Measurements from ENCODE around the gene THSD7B. TPM values are rescaled to one million over a fixed set of nuclear protein-coding genes. Genes with fewer than 3 reads are reported as not detected.

The THSD7B gene
- total RNA-seq, 5 donors from 2014 or later (not counting 1 experiment from before 2014, with no cell fraction given) = not detected

DNA sequence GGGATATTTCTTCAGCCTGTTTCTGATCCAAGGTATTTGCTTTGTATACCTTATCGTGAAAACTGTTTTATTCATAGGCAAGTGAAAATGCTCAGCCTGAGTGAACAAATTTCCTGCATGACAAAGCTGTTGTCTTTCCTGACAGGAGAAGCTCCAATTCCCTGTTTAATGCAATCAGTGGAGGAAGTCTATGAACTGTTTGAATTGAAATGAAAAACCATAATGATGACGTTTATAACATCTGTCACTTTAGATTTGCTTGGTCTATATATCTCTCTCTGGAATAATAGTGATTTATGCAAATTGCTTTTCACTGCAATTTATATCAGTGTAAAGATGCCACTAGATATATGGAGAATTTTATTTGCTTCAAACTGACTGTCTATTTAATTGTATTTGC lies 959.6 kb downstream of the THSD7B start:
- no CpG with 5 or more reads among the region's 2 CpGs for WGBS (ENCODE audit: insufficient coverage)
- Histone ChIP-seq H3K27me3 (replicated peaks in 1 of 2; ENCODE audit: control insufficient read depth in 2 of 2, extremely low read depth in 1 of 2, insufficient read depth in 2 of 2, low read length in 1 of 2) (no peaks in the 10 kb centered on the region), H3K9me3 (no peaks in the 10 kb centered on the region), H3K4me1 (ENCODE audit: control insufficient read depth in 1 of 2, extremely low read depth in 1 of 2, insufficient read depth in 2 of 2, low read length in 2 of 2) (no peaks in the 10 kb centered on the region), H3K27ac (ENCODE audit: low read length) (no peak overlapping the region), H3K36me3 (ENCODE audit: control insufficient read depth in 2 of 2, extremely low read depth in 1 of 2, insufficient read depth in 1 of 2, low read length in 1 of 2) (no peaks in the 10 kb centered on the region), H3K4me3 (ENCODE audit: control insufficient read depth in 1 of 2, extremely low read depth in 1 of 2, low read length in 1 of 2) (no peak overlapping the region)
- H3K36me3 Mint-ChIP-seq = no peaks in the 10 kb centered on the region
- peaks cover 6 to 23% (median 19%) of the 10 kb centered on the region in 3 donors for H3K9me3 Mint-ChIP-seq
- ATAC-seq (replicated peaks in 1 of 4) (no peak), DNase-seq (no peak)
- CTCF ChIA-PET = no interaction called here
- H3K27ac Mint-ChIP-seq = no peak overlapping the region
- POLR2A ChIA-PET = no interaction called here
- H3K4me3 Mint-ChIP-seq = no peak overlapping the region
- no peaks in the 10 kb centered on the region for H3K27me3 Mint-ChIP-seq
- H3K4me1 Mint-ChIP-seq = no peaks in the 10 kb centered on the region
